HG03565 (cell line): ENCODE results near the gene NLRP1.
A peak's percentile ranks its signal among the peaks of the same experiment; 100 is the strongest.

ENCODE experiments used
- ATAC-seq: cut with Tn5 transposase; IDR thresholded peaks from one replicate; pipeline ENCODE4 v1.9.1; 2021; ENCODE audit warnings: mild to moderate bottlenecking, moderate library complexity; ENCODE audit not compliant: unreplicated experiment

The NLRP1 gene

DNA sequence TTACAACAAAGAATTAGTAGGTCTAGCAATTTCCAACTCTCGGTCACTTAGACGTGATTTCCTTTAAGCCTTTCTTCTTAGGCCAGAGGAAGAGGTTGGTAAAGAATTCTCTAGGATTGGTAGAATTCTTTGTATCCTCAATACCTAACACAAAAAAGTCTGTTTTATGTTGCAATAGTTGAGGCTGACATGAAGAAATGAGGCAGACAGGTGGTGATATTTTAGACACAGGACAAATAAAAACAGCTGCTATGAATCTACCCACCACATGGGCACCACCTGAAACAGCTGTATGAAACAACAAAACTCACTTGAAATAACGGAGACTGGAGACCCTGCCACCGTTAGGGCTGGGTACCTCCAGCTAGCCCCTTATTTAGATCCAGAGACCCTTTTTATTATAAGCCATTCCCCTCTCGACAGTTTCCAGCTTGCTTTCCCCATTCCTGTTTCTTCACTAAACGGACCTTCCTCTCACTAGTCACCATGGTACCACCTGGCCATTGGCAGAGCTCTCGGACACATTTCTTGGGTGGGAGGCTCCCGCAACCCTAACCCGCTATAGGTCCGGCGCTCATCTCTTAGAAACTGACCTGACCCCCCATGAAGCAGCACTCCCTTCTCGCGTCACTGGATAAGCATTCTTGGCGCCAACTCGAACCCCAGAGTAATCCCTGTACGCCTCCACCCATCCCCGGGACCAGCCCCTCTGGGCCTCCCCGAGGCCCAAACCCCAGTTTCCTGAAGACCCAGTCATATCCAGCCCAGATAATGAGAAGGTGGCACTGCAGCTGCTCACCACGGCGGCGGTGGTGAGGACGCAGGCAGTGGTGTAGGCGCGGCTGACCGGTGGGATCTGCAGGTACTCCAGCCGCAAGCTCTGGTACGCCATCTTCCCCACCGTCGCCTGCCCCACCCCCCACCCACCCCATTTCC, 98.8 kb downstream of the NLRP1 start, which contains the start of gene DERL2:
Gene DERL2, minus strand, starts transcription at position 909 of the 936 bp plus-strand sequence. Its CDS starts 17 bp downstream, at position 892.
- ATAC-seq: peak; percentile 14

DNA sequence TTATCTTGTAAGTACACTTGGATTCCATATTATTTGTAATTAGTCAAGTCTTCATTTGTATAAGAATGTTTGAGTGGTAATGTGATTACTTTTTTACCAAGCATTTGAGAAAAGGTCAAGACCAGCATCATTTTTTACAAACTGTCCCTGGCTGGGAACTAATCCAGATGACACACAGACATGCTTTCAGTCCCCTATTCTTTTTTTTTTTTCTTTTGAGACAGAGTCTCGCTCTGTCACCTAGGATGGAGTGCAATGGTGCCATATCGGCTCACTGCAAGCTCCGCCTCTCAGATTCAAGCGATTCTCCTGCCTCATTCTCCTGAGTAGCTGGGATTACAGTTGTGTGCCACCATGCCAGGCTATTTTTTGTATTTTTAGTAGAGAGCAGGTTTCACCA, 102.9 kb downstream of the NLRP1 start:
- no peak for ATAC-seq

DNA sequence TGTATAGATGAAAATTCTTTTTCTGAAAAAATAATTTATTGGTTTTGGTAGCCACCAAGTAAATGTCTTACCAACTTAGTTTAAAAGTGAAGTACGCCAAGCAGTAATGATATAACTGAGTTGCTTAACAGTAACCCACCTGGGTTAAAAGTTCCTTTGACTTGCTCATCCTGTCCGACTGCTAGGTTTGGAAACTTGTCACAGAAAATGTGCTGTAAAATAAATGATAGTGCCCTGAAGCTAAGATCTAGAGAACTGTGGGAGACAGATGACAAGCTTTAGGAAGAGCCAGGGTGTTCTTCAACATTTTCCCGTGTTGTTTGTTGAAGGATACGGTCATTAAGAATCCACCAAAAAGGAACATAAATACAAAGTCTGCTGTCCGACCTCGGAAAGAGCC, 103.3 kb downstream of the NLRP1 start:
- ATAC-seq: no peak

- ATAC-seq: no peak
Observed at GRCh38 chr17:5478992-5479391, 105.3 kb downstream of the NLRP1 start.

DNA sequence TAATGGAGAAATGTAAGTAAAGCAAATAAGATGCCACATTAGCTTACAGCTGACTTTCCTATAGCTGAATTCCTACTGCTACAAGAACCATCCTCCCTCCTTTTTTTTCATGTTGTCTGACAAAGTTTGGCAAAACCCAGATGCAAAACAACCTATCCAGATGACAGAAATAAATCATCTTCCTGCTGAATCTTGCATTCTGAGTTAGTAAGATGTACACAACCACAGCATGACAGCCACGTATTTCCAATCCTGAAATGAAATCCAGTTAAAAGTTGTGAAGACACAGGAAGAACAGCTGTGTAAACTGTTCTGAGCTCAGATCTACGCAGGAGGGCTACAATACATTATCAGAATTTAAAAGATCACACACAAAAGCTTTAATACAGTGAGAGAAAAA, 110.4 kb downstream of the NLRP1 start:
- no peak for ATAC-seq

DNA sequence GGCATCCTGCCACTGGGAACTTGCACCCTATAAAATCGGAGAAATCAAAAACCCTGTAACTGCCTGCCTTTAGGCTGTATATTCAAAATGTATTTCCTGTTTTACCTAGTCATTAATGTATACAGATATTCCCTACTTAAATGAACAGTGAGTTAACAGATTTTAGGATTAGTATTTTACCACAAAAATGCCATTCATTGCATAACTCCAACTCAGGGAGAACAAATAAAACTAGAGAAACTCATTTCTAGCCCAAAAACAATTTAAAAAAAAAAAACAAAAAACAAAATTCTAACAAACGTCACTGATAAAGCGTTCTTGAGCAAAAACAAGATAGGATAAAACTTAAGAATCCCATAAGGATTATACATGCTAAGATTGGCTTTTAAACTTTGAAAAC, 111.8 kb downstream of the NLRP1 start:
- ATAC-seq: no peak

GRCh38 chr17:5468075-5468473, 116.2 kb downstream of the NLRP1 start:
- no peak for ATAC-seq

GRCh38 chr17:5467416-5467815, 116.9 kb downstream of the NLRP1 start:
- no peak for ATAC-seq

GRCh38 chr17:5466295-5466694, 118.0 kb downstream of the NLRP1 start:
- no peak for ATAC-seq

DNA sequence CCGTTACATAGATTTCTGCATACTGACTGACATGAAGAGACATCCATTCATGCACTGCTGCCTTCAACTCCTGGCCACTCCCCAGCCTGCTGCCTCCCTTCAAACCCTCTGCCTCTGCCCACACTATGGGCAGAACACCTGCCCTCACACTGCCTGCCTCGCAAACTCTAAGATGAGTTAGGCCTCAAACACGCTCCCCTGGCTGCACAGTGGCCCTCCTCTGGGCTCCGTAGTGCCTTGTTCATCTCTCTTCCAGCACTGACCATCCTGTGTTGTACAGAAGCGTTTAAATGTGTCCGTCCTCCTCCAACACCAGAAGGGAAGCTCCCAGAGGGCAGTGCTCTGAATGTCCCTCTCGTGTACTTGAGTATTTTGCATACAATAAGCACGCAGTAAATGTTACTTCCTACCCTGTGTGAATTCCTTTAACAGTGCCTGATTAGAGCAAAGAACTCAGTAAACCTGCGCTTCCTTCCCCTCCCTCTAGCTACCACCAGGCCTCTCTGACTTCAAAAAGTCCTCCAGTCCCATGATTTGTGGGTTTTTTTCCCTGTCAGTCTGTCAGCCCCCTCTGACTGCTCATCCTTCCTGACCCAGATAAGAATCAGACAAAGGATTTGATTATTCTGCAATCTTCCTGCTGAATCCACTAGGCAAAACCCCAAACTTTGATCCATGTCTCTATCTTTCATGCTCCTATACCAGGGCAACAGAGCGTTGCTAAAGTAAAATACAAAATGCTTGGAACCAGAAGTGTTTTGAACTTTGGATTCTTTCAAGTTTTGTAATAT, 119.4 kb downstream of the NLRP1 start:
- no peak for ATAC-seq
